NK-92 (cell line): ENCODE data around the gene EPHA3.

ENCODE experiments used
- DNase-seq: peaks from one replicate; lab custom pipeline; 2025; ENCODE audit not compliant: unreplicated experiment; lab: John Stamatoyannopoulos, UW

EPHA3 gene

DNA sequence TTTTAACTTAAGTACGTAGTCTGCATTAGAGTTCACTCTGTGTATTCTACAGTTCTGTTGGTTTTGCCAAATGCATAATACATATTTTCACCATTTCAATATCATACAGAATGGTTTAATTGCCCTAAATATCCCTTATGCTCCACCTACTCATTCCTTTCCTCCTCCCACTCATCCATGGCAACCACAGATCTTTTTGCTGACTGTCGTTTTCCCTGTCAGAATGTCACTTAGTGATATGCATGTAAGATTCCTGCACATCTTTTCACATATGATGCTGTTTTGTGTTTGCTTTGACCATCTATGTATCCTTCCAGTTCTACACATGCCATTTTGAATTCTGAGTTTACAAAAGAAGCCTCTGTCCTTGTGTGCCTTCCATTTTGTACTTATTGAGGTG lies 36.7 kb downstream of the EPHA3 start:
- no peak for DNase-seq

DNA sequence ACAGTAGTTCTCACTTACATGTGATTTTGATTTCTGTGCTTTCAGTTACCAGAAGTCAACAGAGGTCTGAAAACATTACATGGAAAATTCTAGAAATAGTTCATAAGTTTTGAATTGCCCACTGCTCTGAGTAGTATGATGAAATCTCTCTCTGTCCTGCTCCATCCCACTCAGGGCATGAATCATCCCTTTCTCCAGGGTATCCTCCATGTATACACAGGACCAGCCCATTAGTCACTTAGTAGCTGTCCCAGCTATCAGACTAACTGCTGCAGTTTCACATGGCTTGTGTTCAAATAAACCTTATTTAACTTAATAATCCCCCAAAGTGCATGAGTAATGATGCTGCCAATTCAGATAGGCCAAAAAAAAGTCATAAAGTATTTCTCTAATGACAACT lies 38.6 kb downstream of the EPHA3 start:
- no peak for DNase-seq

DNA sequence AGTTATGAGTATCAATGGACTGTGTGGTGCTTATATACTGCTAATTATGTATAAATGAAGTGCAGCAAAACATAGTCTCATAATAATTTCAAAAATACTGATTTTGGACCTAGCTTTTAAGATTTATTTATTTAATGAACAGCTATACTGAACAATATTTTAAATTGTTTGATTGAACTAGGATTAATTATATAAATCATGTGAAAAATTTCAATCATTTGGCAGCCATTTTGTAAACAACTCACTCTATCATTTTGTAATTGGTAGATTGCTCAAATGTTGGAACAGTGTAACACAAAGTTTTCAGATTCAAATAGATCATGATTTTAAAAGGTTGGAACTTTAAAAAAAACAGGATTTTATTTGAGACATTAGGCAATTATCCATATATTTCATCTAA lies 47.0 kb downstream of the EPHA3 start:
- DNase-seq: no peak

DNA sequence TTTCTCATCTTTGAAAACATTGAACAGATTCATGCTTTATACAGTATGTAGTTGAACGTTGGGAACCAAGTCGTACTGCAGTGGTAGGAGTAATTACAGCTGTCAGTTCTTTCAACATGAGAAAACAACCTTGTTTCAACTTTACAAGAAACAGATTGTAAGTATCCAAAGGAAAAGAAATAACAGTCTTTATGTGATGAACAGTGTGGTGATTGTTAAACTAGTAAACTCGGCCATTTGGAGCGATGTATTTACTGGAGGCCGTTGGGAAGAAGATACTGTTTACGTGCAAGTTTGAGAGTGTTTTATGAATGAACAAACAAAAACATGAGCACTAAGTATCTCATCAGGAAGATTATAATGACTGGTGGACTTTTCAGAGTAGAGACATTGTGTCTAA lies 48.4 kb downstream of the EPHA3 start:
- no peak for DNase-seq

DNA sequence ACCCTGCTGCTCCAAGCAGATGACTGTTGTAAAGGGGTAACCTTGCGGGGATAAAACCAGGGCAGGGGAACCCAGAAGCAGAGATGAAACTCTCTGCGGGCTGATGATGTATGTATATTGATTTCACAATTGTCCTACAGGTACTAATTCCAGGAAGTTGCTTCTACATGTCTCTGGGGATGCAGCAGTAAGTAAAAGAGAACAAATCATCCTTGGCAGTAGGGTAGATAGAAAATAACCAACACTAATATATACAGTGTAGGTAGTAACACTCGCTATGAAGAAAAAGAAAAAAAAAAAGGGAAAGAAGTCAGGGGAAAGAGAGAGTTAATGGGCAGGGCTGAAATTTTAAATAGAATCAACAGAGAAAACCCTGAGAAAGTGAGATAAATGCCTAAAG lies 50.2 kb downstream of the EPHA3 start:
- no peak for DNase-seq

DNA sequence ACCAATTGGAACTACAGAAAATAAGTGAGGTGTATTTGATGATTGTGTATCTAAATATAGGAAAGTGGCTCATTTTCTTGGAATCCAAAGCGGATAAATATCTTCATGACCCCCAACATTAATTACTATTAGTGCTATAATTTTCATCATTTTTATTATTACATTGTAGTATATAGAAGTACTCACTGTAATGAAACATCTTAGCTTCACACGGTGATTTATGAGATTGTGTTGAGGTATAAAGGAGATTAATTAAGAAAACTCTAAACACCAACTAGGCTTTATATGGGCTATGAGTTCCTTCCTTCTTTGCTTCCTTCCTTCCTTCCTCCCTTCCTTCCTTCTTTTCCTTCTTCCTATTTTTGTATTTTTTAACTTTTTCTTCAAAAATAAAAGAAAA lies 52.2 kb downstream of the EPHA3 start:
- no peak for DNase-seq

DNA sequence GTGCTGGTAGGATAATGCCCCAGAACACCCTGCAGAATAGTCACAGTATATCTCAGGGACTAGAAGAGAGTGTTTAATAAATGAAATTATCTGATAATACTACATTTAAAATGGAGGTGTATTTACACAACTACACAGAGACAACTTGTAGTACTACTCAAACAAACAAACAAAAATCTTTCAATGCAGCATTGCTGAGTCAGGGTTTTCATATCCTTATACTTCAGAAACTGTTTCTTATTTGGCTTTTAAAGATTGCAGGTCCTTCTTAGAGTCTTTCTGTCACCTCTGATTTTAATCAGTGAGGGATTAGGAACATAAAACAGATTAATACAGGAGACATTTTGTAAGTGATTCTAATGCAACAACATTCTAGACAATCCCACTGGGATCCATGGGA lies 57.4 kb downstream of the EPHA3 start:
- DNase-seq: no peak

DNA sequence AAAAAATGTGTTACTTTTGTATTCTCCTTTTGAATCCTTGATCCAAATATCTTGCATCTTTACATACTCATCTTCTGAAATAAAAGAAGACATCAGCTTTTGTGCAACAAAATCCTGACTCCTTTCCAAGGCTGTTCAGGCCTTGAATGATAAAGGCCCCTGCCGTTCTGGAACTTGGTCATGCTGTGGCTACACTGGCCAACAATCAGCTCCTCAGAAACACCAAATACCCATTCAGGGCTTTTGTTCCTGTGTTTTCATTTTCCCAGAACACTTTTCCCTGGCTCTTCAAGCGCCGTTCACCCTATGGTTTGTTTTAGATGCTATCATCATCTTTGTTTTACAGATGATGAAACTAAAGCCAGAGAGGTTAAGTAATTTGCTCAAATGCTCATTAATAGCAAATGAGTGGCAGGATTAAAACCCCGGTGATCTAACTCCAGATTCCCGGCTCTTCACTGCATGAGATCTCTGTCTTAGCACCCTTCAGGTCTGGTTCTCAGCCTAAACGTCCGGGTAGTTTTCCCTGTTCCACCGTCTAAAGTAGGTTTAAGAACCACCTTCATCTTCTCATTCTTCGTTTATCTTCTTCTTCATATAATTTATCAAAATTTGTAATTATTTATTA lies 58.3 kb downstream of the EPHA3 start:
- no peak for DNase-seq

DNA sequence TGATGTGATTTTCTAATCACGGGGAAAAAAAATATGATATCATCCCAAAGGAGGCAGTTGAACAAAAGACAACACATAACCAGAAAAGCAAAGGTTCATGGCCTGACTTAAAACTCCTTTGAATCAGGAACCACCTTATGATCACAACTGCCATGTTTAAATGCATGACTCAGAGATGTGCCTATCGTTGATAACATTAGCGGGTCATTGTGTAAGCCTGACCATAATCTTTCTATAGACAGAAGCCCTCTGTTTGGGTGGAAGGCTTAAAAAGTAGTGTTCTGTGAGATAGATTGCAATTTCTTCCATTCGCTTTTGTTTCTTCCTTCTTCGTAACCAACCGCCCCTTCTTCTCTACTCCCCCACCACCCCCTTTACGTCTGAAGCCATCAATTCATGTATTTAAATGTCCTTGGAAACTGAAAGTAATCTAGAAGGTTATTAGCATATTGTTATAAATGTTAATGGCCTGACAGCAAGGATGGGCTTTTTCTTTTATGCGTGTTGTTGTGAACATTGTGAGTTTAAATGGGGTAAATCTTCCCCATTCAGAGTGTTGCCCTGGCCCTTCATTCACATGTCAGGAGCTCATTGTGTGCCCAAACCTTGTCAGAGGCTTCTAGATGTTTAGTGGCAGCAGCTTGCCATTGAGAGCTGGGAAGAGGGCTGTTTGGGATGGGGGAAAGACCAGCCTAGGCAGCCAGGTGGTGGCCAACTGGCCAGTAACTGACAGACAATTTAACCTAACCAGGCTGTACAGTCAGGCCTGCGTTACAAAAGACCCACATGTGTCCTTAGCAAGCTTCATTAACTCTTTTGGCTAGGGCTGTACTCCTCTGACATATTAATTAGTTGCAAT lies 64.5 kb downstream of the EPHA3 start:
- no peak for DNase-seq

DNA sequence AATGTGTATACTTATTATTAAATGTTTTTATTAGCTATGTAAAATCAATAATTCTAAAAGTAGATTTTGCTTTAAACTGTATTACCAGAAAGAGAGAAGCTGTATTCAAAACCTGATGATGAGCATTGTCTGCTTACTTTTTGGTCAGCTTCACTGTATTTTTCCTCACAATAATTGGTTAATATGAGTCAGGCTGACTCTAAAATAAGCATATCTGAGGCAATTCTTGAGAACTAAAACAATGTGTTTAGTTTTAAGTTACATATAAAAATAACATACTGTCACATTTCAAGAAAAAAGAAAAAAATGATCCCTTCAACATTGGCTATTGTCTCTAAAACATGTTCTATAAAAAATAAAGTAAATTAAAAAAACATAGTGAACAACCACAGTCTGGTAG lies 66.1 kb downstream of the EPHA3 start:
- DNase-seq: no peak

DNA sequence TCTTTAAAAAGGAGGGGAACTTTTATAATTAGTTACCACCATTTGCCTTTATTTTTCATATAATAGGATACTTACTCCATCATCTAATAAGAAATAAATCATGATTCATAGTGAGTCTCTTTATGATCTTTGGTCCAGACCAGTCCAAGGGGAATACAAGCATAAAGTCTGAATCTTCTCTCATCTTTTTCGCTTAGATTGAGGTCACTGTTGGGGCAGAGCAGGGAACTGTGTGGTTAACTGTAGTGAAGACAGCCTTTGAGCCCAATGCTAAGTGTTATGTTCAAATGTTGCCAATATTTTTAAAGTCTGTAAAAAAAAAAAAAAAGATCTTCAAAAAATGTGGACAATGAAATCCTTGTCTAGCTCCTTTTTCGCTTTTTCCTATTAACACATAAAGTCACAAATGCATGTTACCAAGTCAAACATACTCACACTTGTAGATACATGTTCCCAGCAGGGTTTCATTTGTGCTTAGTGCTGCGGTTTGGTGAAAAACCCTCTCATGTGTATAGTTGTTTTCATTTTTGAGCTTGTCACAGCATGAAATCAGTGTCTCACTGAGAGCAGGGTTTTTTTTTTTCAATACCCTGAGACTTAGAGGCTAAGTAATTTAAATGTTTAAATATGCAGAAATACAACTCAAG lies 72.1 kb downstream of the EPHA3 start:
- no peak for DNase-seq

DNA sequence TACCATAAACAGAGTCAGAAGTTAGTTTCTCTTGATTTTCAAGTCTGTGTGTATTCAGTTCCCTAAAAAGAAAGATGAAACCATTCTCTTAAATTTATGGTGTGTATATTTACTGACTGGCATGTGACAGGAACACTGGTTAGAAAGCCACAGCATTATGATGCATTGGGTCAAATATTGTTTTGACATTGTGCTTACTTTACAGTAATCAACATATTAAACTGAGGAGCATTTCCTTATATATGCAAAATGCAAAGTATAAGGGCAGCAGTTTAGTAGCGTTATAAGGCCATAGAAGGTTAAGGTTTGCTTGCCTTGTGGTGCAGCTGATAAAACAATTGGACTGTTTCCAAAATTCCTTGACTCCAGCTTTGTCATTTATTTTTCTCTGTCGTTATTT lies 72.9 kb downstream of the EPHA3 start:
- no peak for DNase-seq

DNA sequence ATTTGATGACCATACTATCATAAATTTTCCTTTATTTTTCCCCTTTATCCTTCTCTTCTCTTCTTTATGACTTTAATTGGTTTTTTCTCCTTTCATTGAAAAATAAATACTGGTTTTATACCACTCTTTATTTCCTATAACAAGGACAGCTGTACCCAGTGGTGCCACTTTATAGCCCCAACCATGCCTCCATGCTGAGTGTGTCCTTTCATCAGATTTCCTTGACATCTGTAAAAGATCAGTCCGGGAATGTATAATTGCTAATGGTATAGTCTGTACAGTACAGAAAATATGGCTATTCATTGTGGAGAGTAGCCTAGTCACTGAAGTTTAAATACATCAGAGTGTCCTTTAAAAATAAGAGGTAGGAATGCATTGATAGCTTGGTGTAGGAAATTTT lies 74.6 kb downstream of the EPHA3 start:
- no peak for DNase-seq

DNA sequence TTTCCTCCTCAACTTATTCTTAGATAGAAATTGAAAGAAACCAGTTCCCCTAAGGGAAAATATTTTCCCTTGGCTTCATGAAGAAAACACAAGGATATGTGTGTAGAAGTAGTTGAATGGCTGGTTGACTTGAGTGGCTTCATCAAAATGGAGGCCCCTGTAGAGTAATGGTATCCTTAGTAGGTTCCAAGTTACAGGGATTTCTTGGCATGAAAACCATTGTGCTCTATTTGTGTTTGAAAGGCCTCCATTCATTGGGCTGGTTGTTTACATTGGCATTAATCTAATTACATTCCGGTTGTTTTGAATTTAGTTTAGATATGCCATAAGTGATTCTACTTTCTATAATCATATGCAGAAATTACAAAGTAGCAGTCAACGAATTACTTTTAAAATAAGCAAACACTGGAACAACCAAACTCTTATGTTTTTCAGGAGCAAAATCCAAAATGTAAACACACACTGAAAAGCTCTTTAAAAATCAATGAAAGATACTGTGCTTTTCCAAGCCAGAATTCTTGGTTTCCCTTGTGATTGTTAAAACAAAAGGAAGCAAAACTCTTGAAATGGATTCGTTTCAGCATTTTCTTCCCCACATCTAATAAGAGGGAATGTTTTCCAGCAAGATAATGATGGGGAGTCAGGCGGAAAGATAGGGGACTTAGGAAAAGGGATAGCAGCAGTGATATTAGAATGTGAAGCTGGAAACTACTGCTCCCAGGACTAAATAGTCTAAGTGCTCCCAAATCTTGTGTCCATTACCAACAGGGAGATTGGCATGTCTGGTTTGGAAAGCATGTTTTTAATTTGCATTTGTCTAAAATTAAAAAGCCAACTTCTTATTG lies 77.0 kb downstream of the EPHA3 start:
- no peak for DNase-seq

DNA sequence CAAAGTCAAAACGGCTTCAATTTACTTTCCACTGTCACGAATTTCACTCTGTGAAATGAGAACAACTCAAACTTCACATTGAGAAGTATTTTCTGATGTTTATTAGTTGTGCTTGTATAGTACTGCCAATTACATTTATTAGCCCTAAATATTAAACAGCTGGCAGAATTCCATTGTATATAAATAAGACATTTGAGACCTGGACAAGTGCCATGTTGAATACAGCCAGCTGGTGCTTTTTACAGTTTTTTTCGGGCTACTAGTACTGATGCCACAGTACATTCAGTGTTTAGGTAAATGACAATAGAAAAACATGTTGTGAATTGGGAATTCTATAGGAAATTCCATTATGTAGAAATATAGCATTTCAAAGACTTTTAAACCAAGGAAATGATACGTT lies 79.0 kb downstream of the EPHA3 start:
- DNase-seq: no peak

DNA sequence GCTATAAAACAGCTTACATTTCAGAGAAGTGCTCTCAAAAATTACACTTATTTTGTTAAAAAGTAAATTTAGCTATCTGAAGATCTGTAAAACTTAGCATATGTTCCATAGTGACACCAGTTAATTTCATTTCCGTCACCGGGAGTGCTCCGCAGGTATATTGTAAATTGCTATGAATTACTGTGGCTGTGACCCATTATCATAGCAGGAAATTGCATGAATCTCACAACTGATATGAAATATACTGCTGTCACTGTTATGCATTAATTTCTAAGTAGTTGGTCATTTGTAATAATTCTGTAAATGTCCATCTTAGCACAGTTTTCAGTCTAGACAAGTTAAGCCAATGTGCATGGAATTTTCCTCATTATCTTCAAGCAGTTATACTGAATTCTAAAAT lies 91.2 kb downstream of the EPHA3 start:
- DNase-seq: no peak

DNA sequence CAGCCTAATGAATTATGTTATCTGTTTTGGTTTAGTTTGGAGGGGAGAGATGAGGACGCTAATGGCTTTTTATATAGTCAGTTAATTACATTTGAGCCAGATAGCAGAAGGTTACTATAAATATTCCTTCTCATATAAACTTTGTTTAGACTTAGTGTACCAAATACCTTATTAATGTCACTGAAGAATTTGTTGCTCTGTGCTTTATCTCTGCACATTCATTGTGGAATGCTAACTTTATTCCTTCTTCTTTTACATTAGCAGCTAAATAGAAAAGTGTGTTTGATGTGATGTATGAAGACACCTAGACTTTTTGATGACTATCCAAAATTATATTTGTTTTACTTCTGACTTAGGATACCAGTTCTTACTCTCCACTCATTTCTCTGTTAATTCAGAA lies 105.2 kb downstream of the EPHA3 start:
- no peak for DNase-seq

DNA sequence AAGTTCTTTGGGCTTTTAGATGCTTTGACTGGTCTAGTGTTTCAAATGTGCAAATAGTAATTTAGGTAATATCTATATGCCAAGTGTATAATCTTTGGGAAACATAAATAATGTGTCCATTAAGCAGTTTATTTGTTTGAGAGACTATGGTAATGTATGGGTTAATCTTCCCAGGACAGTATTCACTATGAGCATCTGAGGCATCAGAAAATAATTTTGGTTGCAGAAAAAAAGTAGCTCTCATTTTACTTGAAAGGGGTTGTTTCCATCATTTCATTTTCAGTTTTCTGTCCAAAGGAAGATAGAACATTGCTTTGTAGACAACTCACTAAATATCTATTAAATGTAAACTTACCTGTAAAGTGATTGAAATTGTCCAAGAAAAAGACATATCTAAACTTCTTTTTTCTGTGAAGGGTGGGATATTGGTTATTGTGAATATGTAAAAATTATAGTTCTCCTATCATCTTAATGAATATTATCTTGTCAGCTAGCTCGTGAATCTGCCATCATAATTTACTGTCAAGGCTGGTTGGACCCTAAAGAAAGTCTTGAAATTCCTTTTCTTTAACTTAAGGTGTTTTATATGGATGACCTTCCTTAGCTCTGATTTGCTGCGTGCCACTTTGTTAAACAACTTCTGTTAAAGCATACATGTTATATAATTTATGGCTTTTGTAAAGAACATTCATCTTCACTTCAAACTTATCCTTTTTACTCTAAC lies 108.8 kb downstream of the EPHA3 start:
- no peak for DNase-seq

DNA sequence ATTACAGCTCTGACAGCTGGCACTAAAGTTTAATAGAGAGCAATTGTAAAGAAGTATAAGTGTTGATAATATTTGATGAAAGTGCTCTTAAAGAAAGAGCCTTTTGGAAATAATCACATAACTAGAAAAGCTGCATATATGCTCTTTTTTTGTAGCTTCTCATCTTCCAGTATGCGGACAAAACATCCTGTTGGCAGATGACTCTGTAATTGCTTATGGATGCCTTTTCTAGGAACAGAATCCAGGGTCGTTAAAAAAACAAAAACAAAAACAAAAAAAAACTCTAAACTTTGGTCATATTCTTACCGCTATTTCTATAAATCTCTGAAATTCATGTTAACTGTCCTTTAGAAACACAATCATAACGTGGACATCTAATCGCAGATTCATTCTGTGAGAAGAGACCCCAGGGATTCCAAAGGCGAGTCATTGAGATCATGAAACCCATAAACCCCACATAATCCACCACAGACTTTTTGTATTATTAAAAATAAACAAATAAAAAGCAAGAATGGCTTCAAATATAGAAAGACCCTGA lies 109.8 kb downstream of the EPHA3 start:
- no peak for DNase-seq

DNA sequence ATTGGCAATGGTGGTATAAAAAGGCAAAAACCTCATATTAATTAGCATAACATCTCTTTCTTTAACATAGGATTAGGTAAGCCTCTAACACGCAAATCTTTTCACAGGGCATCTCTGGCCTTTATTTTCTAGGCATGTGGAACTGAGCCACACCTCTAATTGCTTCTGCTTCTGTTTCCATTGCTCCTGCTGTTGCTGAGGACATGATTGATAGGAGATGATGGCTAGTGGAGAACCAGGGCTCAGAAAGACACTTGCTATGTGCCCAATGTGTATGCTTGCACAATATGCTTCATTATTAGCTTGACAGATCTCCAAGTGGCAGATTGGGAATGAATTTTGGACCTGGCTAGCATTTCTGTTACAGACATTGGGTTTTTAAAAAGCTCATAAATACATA lies 114.5 kb downstream of the EPHA3 start:
- no peak for DNase-seq

DNA sequence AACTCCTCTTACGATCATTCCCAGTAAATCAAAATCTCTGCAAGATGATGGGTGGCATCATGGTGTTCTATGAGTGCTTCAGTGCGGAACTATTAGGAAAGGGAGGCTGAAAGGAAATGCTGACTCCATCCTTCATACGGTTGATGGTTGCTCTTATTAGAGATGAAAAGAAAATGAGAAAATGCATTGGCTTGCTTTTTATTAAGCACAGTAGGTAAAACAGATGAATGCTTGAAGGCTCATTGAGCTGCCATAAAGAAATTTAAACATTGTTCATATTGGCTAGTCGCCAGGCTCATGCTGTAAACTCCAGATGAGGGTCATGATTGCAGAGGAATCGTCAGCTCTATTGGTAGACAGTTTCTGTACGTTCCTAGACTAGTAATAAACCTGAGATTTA lies 115.8 kb downstream of the EPHA3 start:
- no peak for DNase-seq
